Neural progenitor cell (in vitro differentiated cells): Measurements from ENCODE around the gene DNAH14. TPM values are rescaled to one million over a fixed set of nuclear protein-coding genes. Genes with fewer than 3 reads are reported as not detected.
A peak's percentile ranks its signal among the peaks of the same experiment; 100 is the strongest.

Experiments used
- DNase-seq: peaks from one replicate; pipeline ENCODE4 v3.0.0-alpha.2; 2016; ENCODE audit warnings: low spot score
- H2AFZ ChIP-seq: fragments of 200-600 bp; sonication (generic); replicated peaks from 2 replicates; pipeline ENCODE4 v1.6.1; 2016; ENCODE audit warnings: antibody characterized with exemption
- H3F3A ChIP-seq: fragments of 200-600 bp; sonication (generic); 2 replicates; pipeline ENCODE4 v1.6.1; 2016; ENCODE audit warnings: antibody characterized with exemption, low read depth
- H3K27ac ChIP-seq: fragments of 200-600 bp; sonication (generic); 2 replicates; pipeline ENCODE4 v1.5.1; 2016; ENCODE audit warnings: mild to moderate bottlenecking
- H3K27me3 ChIP-seq: fragments of 200-600 bp; sonication (generic); 2 replicates; pipeline ENCODE4 v1.6.1; 2016; ENCODE audit warnings: mild to moderate bottlenecking, moderate library complexity
- H3K36me3 ChIP-seq: fragments of 200-600 bp; sonication (generic); 2 replicates; pipeline ENCODE4 v1.5.1; 2016
- H3K4me1 ChIP-seq: fragments of 200-600 bp; sonication (generic); 2 replicates; pipeline ENCODE4 v1.6.1; 2016; ENCODE audit warnings: mixed run types
- H3K4me2 ChIP-seq: fragments of 200-600 bp; sonication (generic); 2 replicates; pipeline ENCODE4 v1.6.1; 2016
- H3K4me3 ChIP-seq: fragments of 200-600 bp; sonication (generic); 2 replicates; pipeline ENCODE4 v1.5.1; 2016
- H3K79me2 ChIP-seq: fragments of 200-600 bp; sonication (generic); 2 replicates; pipeline ENCODE4 v1.6.1; 2016; ENCODE audit warnings: low read depth
- H3K9ac ChIP-seq: fragments of 200-600 bp; sonication (generic); 2 replicates; pipeline ENCODE4 v1.6.1; 2016
- H3K9me3 ChIP-seq: fragments of 200-600 bp; sonication (generic); 2 replicates; pipeline ENCODE4 v1.5.1; 2016; ENCODE audit warnings: low read depth
- H4K20me1 ChIP-seq: fragments of 200-600 bp; sonication (generic); 2 replicates; pipeline ENCODE4 v1.6.1; 2016; ENCODE audit warnings: low read depth
- H3K27ac Mint-ChIP-seq: 3 replicates; pipeline ENCODE4 v1.8.0; 2021; ENCODE audit warnings: mixed read lengths
- H3K27me3 Mint-ChIP-seq: 2 replicates; pipeline ENCODE4 v1.8.0; 2022; ENCODE audit warnings: low read depth, mild to moderate bottlenecking, inconsistent platforms, moderate library complexity, mixed read lengths; ENCODE audit not compliant: insufficient read depth
- H3K36me3 Mint-ChIP-seq: 3 replicates; pipeline ENCODE4 v1.8.0; 2021; ENCODE audit warnings: mixed read lengths
- H3K4me1 Mint-ChIP-seq: 3 replicates; pipeline ENCODE4 v1.8.0; 2021; ENCODE audit warnings: mixed read lengths
- H3K4me3 Mint-ChIP-seq: 3 replicates; pipeline ENCODE4 v1.8.0; 2021; ENCODE audit warnings: mild to moderate bottlenecking, moderate library complexity, mixed read lengths
- H3K9me3 Mint-ChIP-seq: 3 replicates; pipeline ENCODE4 v1.8.0; 2020; ENCODE audit warnings: mixed read lengths
- EZH2 ChIP-seq: fragments of 200-600 bp; sonication (generic); IDR thresholded peaks from 2 replicates; pipeline ENCODE4 v1.6.1; 2017; ENCODE audit warnings: antibody characterized with exemption, mild to moderate bottlenecking, moderate library complexity
- EZH2phosphoT487 ChIP-seq: fragments of 200-600 bp; sonication (generic); IDR thresholded peaks from 2 replicates; pipeline ENCODE4 v1.6.1; 2017; ENCODE audit warnings: antibody characterized with exemption
- total RNA-seq: library from RNA; depleted of rRNA; stranded (reverse); fragments of >200 nt; gene quantifications from 2 replicates; pipeline ENCODE4 v1.2.3, GENCODE V29; 2015; ENCODE audit warnings: low replicate concordance
- TF ChIP-seq, protein P1 (sequence below): fragments of 200-600 bp; sonication (generic); IDR thresholded peaks from 2 replicates; pipeline ENCODE4 v1.5.1; 2017; ENCODE audit warnings: antibody characterized with exemption, mild to moderate bottlenecking

The DNAH14 gene
- total RNA-seq, 1 donor from 2014 or later, result 118 TPM

GRCh38 chr1:225426395-225427234 lies 497.1 kb downstream of the DNAH14 start:
- H3K27ac Mint-ChIP-seq, result peak overlapping the region; percentile 99
- DNase-seq, result peak; percentile 49
- H3K36me3 Mint-ChIP-seq, result peaks cover 13% of the 10 kb centered on the region
- peak overlapping the region; percentile 99 for H3K4me3 Mint-ChIP-seq
- H3K4me2 ChIP-seq, result peak overlapping the region; percentile 91
- no peak overlapping the region for H2AFZ ChIP-seq
- H3F3A ChIP-seq, result peaks cover 12% of the 10 kb centered on the region
- H3K4me1 Mint-ChIP-seq, result peaks cover 44% of the 10 kb centered on the region
- H3K4me1 ChIP-seq, result peaks cover 18% of the 10 kb centered on the region
- H3K4me3 ChIP-seq, result peak overlapping the region; percentile 86
- no peak overlapping the region for H3K27ac ChIP-seq
- peaks cover 10% of the 10 kb centered on the region for H3K27me3 Mint-ChIP-seq
- peak overlapping the region; percentile 64 for H3K9ac ChIP-seq
- peaks cover 62% of the 10 kb centered on the region for H3K79me2 ChIP-seq
- H3K27me3 ChIP-seq, result peaks cover 8% of the 10 kb centered on the region
- H4K20me1 ChIP-seq, result peaks cover 60% of the 10 kb centered on the region
- peaks cover 2% of the 10 kb centered on the region for H3K36me3 ChIP-seq
- H3K9me3 Mint-ChIP-seq, result peaks cover 6% of the 10 kb centered on the region
- TF ChIP-seq, protein P1, sequence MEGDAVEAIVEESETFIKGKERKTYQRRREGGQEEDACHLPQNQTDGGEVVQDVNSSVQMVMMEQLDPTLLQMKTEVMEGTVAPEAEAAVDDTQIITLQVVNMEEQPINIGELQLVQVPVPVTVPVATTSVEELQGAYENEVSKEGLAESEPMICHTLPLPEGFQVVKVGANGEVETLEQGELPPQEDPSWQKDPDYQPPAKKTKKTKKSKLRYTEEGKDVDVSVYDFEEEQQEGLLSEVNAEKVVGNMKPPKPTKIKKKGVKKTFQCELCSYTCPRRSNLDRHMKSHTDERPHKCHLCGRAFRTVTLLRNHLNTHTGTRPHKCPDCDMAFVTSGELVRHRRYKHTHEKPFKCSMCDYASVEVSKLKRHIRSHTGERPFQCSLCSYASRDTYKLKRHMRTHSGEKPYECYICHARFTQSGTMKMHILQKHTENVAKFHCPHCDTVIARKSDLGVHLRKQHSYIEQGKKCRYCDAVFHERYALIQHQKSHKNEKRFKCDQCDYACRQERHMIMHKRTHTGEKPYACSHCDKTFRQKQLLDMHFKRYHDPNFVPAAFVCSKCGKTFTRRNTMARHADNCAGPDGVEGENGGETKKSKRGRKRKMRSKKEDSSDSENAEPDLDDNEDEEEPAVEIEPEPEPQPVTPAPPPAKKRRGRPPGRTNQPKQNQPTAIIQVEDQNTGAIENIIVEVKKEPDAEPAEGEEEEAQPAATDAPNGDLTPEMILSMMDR, result no peak
- TF ChIP-seq EZH2phosphoT487 (no peak), EZH2 (no peak)
- H3K9me3 ChIP-seq, result peaks cover 4% of the 10 kb centered on the region

DNA sequence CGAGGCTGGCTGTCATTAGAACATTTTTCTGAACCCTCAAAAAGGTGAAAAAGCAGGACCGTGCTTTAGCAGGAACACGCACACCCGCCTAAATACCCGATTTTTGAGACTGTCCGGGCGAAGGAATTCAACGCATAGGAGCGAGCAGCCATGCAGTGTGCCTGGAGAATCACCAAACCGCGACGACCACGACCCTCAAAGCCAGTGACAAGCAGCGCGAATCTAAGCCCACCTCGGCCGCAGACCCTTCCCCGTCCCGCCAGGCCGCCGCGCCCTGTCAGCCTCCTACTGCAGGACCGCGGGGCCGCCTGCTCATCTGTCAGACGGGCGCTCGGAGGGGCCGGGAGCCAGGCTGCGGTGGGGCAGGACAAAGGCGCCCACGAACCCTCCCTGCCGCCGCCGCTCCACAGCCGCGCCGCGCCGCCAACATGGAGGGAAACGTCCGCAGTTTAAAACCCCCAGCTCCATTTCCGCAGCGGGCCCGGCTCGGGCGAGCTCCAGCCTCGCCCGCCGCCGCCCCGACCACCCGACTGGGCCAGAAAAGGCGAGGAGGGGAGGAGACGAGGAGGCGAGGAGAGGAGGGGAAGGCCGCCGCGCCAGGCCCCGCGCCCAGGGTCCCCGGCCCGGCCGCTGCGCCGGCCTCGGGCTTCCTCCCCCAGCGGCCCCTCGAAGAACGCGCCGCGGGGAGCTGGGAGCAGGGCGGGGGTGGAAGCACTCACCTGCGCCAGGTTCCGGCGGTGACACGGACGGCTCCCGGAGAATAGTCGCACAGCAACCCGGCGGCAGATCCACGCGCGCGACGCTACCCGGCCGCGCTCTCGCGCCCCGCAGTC lies 498.0 kb downstream of the DNAH14 start, which contains the start of gene LBR:
LBR (minus strand) TSS at position 804 of the 833 bp plus-strand sequence. CDS start 3,963 bp downstream, outside the sequence.
- peaks cover 54% of the 10 kb centered on the region for H3K79me2 ChIP-seq
- no peaks in the 10 kb centered on the region for H3K36me3 ChIP-seq
- H3K4me3 ChIP-seq, result peak within 1 kb of the TSS; percentile 86
- H3F3A ChIP-seq, result peaks cover 12% of the 10 kb centered on the region
- H3K9me3 Mint-ChIP-seq, result peaks cover 10% of the 10 kb centered on the region
- TF ChIP-seq EZH2phosphoT487 (no peak), EZH2 (no peak)
- TF ChIP-seq, protein P1, result no peak
- peak within 1 kb of the TSS; percentile 88 for H2AFZ ChIP-seq
- H3K9me3 ChIP-seq, result peaks cover 4% of the 10 kb centered on the region
- peak; percentile 86 for DNase-seq
- peaks cover 52% of the 10 kb centered on the region for H4K20me1 ChIP-seq
- H3K9ac ChIP-seq, result peak within 1 kb of the TSS; percentile 64
- H3K27ac ChIP-seq, result peak within 1 kb of the TSS; percentile 86
- peaks cover 8% of the 10 kb centered on the region for H3K27me3 ChIP-seq
- H3K4me2 ChIP-seq, result peak within 1 kb of the TSS; percentile 91
- H3K27ac Mint-ChIP-seq, result peak within 1 kb of the TSS; percentile 99
- peaks cover 6% of the 10 kb centered on the region for H3K36me3 Mint-ChIP-seq
- peaks cover 44% of the 10 kb centered on the region for H3K4me1 Mint-ChIP-seq
- peaks cover 18% of the 10 kb centered on the region for H3K4me1 ChIP-seq
- H3K4me3 Mint-ChIP-seq, result peak within 1 kb of the TSS; percentile 99
- H3K27me3 Mint-ChIP-seq, result peaks cover 10% of the 10 kb centered on the region

DNA sequence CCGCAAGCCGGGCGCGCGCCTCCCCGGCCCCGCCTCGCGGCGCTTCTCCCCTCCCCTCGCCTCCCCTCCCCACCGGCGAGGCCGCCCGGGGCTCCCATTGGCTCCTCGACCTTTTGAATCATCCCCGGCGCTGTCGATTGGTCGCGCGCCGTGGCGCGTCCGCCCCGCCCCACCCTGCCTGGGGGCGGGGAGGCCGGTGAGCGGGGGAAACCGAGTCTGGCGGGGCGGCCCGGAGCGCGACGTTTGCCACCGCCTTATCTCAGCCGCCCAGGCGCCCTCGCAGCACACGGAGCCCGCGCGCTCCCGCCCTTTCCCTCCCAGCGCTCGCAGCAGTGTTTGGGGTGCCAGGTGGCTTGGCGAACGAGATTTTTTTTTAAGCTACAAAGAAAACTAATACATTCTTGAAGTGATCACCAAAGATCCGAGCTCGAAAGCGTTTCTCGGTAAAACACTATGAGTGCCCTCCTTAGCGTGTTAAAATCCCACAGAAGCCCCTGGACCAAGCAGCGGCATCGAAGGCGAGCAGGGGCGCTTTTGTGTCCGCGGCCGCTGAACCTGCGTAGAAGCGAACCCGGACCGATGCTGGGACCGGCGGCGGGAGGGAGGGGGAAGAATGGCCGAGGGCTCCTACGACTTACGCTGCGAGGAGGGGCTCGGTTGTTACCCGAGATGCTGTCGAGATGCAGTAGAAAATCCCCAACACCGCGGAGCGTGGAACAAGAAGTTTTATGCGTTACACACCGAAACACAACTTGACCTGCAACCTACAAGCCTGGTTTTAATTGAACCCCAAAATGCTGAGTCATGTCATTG lies 498.8 kb downstream of the DNAH14 start:
- Mint-ChIP-seq H3K9me3 (peaks cover 12% of the 10 kb centered on the region), H3K27ac (peak overlapping the region; percentile 94), H3K4me3 (peak overlapping the region; percentile 92), H3K4me1 (peaks cover 42% of the 10 kb centered on the region), H3K36me3 (no peaks in the 10 kb centered on the region), H3K27me3 (peaks cover 10% of the 10 kb centered on the region)
- Histone ChIP-seq H3K4me2 (peak overlapping the region; percentile 91), H3K79me2 (peaks cover 45% of the 10 kb centered on the region), H3K4me3 (peak overlapping the region; percentile 86), H2AFZ (peak overlapping the region; percentile 88), H3K27me3 (peaks cover 8% of the 10 kb centered on the region), H4K20me1 (peaks cover 44% of the 10 kb centered on the region), H3K27ac (peak overlapping the region; percentile 86), H3K36me3 (no peaks in the 10 kb centered on the region), H3K9ac (peak overlapping the region; percentile 7), H3K4me1 (peaks cover 18% of the 10 kb centered on the region), H3K9me3 (peaks cover 4% of the 10 kb centered on the region), H3F3A (peaks cover 12% of the 10 kb centered on the region)
- TF ChIP-seq EZH2 (no peak), EZH2phosphoT487 (no peak)
- TF ChIP-seq, protein P1, result no peak
- peak; percentile 96 for DNase-seq
